Lower leg skin (tissue), 4 donors: Measurements from ENCODE around the gene TMEM169. TPM values are rescaled to one million over a fixed set of nuclear protein-coding genes. Genes with fewer than 3 reads are reported as not detected.

Experiments used
- DNase-seq, 2 donors: peaks; one replicate each; pipeline ENCODE4 v3.0.0-alpha.2; 2019; ENCODE audit warnings: low spot score in 2 of 2
- H3K4me3 ChIP-seq: fragments of 200-600 bp; sonication (generic); 2 replicates; pipeline ENCODE4 v1.5.1; 2017; ENCODE audit warnings: mild to moderate bottlenecking, low read depth; ENCODE audit not compliant: poor library complexity, severe bottlenecking
- CTCF ChIP-seq, 3 donors: fragments of 450-650 bp; IDR thresholded peaks; one replicate each; pipeline ENCODE4 v1.5.1; 2016; ENCODE audit warnings: antibody characterized with exemption in 3 of 3, mild to moderate bottlenecking in 3 of 3, moderate library complexity in 2 of 3
- POLR2A ChIP-seq, 2 donors: fragments of 450-650 bp; IDR thresholded peaks; one replicate each; pipeline ENCODE4 v1.6.1; 2016 to 2017; ENCODE audit warnings: antibody characterized with exemption in 2 of 2, mild to moderate bottlenecking in 1 of 2, moderate library complexity in 1 of 2
- WGBS, 2 donors: methylation state at CpG; one replicate each; pipeline ENCODE4 v1.1.5; 2018; 5-methylcytosine and 5-hydroxymethylcytosine counted together
- intact Hi-C: fragments of 100-400 bp; cut with DNase I; formaldehyde crosslinking; loops from one replicate; pipeline ENCODE4 v1.15.0; 2023; ENCODE audit warnings: low total_unique reads
- total RNA-seq, 4 donors: library from RNA; depleted of rRNA; stranded (reverse); fragments of >200 nt; gene quantifications; one replicate each; pipeline ENCODE4 v1.1.0, GENCODE V29; 2016

The TMEM169 gene
- total RNA-seq, 4 donors from 2014 or later = 0.04 to 0.88 (median 0.36) TPM

- no peak overlapping the region for H3K4me3 ChIP-seq
- 86% methylated on average over 3 of the region's 3 CpGs for WGBS, 2 donors
- TF ChIP-seq POLR2A (IDR thresholded peaks at IDR 0.05) = no peak
- TF ChIP-seq CTCF (IDR thresholded peaks at IDR 0.05) = no peak
- intact Hi-C loops = loop anchor here (5.0 kb wide), 1 partner anchor 1001 kb away; no protein-coding TSS in a partner anchor
- DNase-seq = no peak
These were observed 39.5 kb downstream of the TMEM169 start for GRCh38 chr2:216121255-216121654.

GRCh38 chr2:216126943-216127342, 45.2 kb downstream of the TMEM169 start:
- intact Hi-C loops = no loop called here
- DNase-seq = no peak
- no peak overlapping the region for H3K4me3 ChIP-seq
- 94 to 99% methylated on average over 5 of the region's 5 CpGs for WGBS, 2 donors
- TF ChIP-seq CTCF (IDR thresholded peaks at IDR 0.05) (no peak), POLR2A (IDR thresholded peaks at IDR 0.05) (no peak)

- no peak for DNase-seq
- intact Hi-C loops = no loop called here
- 72 to 73% methylated on average over 6 of the region's 6 CpGs for WGBS, 2 donors
- TF ChIP-seq CTCF (IDR thresholded peaks at IDR 0.05) (no peak), POLR2A (IDR thresholded peaks at IDR 0.05) (no peak)
- no peak overlapping the region for H3K4me3 ChIP-seq
These were observed 48.7 kb downstream of the TMEM169 start for GRCh38 chr2:216130346-216130971.

- no peak overlapping the region for H3K4me3 ChIP-seq
- 93 to 94% methylated on average over 3 of the region's 3 CpGs for WGBS, 2 donors
- intact Hi-C loops = no loop called here
- TF ChIP-seq CTCF (IDR thresholded peaks at IDR 0.05) = no peak
- no peak for DNase-seq
These were observed 49.6 kb downstream of the TMEM169 start for GRCh38 chr2:216131175-216131926.

- DNase-seq = no peak
- no peak overlapping the region for H3K4me3 ChIP-seq
- intact Hi-C loops = no loop called here
- no peak for TF ChIP-seq CTCF (IDR thresholded peaks at IDR 0.05)
- TF ChIP-seq POLR2A (IDR thresholded peaks at IDR 0.05) = no peak
These were observed 50.9 kb downstream of the TMEM169 start for GRCh38 chr2:216132585-216132984.
